Erythroblast (primary cell): ENCODE data around the gene ERC2.

ENCODE experiments used
- DNase-seq, 2 experiments: peaks; one replicate each; lab custom pipeline; 2025; lab: John Stamatoyannopoulos, UW
- GATA1 ChIP-seq: IDR thresholded peaks from 2 replicates; pipeline ENCODE4 v1.6.1; 2011; ENCODE audit warnings: low read depth, mild to moderate bottlenecking, control low read depth, low read length, moderate library complexity
- POLR2A ChIP-seq: IDR thresholded peaks from 2 replicates; pipeline ENCODE4 v1.6.1; 2011; ENCODE audit warnings: mild to moderate bottlenecking, low read length

The ERC2 gene

GRCh38 chr3:55923207-55923606 is 545.1 kb downstream of the ERC2 start:
- TF ChIP-seq POLR2A (no peak), GATA1 (no peak)

GRCh38 chr3:55912880-55913279 is 555.4 kb downstream of the ERC2 start:
- TF ChIP-seq POLR2A (no peak), GATA1 (no peak)
- no peak for DNase-seq

More at GRCh38 chr3:55923207-55923606, 545.1 kb downstream of the ERC2 start:
- no peak for DNase-seq

- no peak for DNase-seq
- TF ChIP-seq GATA1 (no peak), POLR2A (no peak)
Measured at GRCh38 chr3:55911266-55911665, 557.0 kb downstream of the ERC2 start.

GRCh38 chr3:55910543-55910942 is 557.7 kb downstream of the ERC2 start:
- TF ChIP-seq GATA1 = no peak
- TF ChIP-seq POLR2A = no peak
- DNase-seq = no peak

- TF ChIP-seq POLR2A = no peak
- no peak for TF ChIP-seq GATA1
- DNase-seq = no peak
Measured at GRCh38 chr3:55909373-55909772, 558.9 kb downstream of the ERC2 start.

GRCh38 chr3:55907616-55908015 is 560.7 kb downstream of the ERC2 start:
- DNase-seq = no peak
- no peak for TF ChIP-seq GATA1
- TF ChIP-seq POLR2A = no peak

- TF ChIP-seq GATA1 = no peak
- TF ChIP-seq POLR2A = no peak
- no peak for DNase-seq
Measured at GRCh38 chr3:55906896-55907295, 561.4 kb downstream of the ERC2 start.

GRCh38 chr3:55904716-55905115 is 563.6 kb downstream of the ERC2 start:
- TF ChIP-seq GATA1 (no peak), POLR2A (no peak)
- DNase-seq = no peak

- no peak for DNase-seq
- no peak for TF ChIP-seq GATA1
- no peak for TF ChIP-seq POLR2A
Measured at GRCh38 chr3:55903680-55904079, 564.6 kb downstream of the ERC2 start.

GRCh38 chr3:55902221-55902900 is 565.9 kb downstream of the ERC2 start:
- DNase-seq = no peak
- TF ChIP-seq POLR2A (no peak), GATA1 (no peak)

GRCh38 chr3:55899887-55900286 is 568.4 kb downstream of the ERC2 start:
- no peak for DNase-seq
- TF ChIP-seq POLR2A (no peak), GATA1 (no peak)

GRCh38 chr3:55897573-55898224 is 570.6 kb downstream of the ERC2 start:
- no peak for DNase-seq
- TF ChIP-seq POLR2A (no peak), GATA1 (no peak)

GRCh38 chr3:55895897-55896566 is 572.2 kb downstream of the ERC2 start:
- no peak for DNase-seq
- TF ChIP-seq POLR2A (no peak), GATA1 (no peak)

GRCh38 chr3:55894605-55895004 is 573.7 kb downstream of the ERC2 start:
- no peak for DNase-seq
- TF ChIP-seq GATA1 = no peak
- no peak for TF ChIP-seq POLR2A
